Measurements from ENCODE around the gene PUM2. TPM values are rescaled to one million over a fixed set of nuclear protein-coding genes. Genes with fewer than 3 reads are reported as not detected.

PUM2 gene
- total RNA-seq, 1 experiment from 2014 or later, result 112 TPM

GRCh38 chr2:20356042-20356441 lies 5.4 kb upstream of the PUM2 start:
- intact Hi-C loops (cut with micrococcal nuclease; ENCODE audit: unreplicated experiment), result no loop called here
- peaks cover 29% of the 10 kb centered on the region for H3K4me1 ChIP-seq (ENCODE audit: insufficient read depth, low read length, poor library complexity, severe bottlenecking)
- peak; percentile 23 for DNase-seq (ENCODE audit: low spot score)
- no peaks in the 10 kb centered on the region for H3K27me3 ChIP-seq (replicated peaks; ENCODE audit: insufficient read depth, low read depth, low read length, poor library complexity)
- no TSS peak for BruUV-seq (replicated peaks)
- H3K27ac ChIP-seq (ENCODE audit: low read depth, low read length, poor library complexity, severe bottlenecking), result no peak overlapping the region
- ChIA-PET CTCF (no interaction called here), POLR2A (ENCODE audit: low non-redundant PET) (no interaction called here)
- no peaks in the 10 kb centered on the region for H3K36me3 ChIP-seq (ENCODE audit: insufficient read depth, low read length, poor library complexity, severe bottlenecking)
- TF ChIP-seq EZH2 (IDR thresholded peaks at IDR 0.05; ENCODE audit: borderline replicate concordance, low read depth, low read length, poor library complexity, severe bottlenecking), result no peak
- TF ChIP-seq, protein P1, sequence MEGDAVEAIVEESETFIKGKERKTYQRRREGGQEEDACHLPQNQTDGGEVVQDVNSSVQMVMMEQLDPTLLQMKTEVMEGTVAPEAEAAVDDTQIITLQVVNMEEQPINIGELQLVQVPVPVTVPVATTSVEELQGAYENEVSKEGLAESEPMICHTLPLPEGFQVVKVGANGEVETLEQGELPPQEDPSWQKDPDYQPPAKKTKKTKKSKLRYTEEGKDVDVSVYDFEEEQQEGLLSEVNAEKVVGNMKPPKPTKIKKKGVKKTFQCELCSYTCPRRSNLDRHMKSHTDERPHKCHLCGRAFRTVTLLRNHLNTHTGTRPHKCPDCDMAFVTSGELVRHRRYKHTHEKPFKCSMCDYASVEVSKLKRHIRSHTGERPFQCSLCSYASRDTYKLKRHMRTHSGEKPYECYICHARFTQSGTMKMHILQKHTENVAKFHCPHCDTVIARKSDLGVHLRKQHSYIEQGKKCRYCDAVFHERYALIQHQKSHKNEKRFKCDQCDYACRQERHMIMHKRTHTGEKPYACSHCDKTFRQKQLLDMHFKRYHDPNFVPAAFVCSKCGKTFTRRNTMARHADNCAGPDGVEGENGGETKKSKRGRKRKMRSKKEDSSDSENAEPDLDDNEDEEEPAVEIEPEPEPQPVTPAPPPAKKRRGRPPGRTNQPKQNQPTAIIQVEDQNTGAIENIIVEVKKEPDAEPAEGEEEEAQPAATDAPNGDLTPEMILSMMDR (conservative IDR thresholded peaks at IDR 0.05; ENCODE audit: low read depth, low read length), result no peak
- no peak overlapping the region for H3K4me3 ChIP-seq (ENCODE audit: low read depth, low read length, poor library complexity, severe bottlenecking)
- H3K9me3 ChIP-seq (ENCODE audit: low read depth, low read length, poor library complexity, severe bottlenecking), result no peaks in the 10 kb centered on the region

DNA sequence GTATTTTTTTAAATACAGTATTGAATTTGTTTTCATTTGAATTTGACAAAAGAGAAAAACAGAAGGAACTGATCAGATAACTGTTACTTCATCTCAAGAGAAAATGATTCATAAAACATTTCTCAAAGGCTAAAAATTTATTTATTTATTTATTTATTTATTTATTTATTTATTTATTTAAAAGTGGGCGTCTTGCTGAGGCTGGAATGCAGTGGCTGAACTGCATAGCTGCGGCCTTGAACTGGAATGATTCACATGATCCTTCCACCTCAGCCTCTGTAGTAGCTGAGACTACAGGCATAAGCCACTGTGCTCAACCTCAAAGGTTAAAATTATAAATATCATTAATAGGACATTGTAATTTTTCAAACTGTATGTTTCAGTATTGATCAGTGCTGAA lies 4.5 kb upstream of the PUM2 start:
- Histone ChIP-seq H3K4me1 (ENCODE audit: insufficient read depth, low read length, poor library complexity, severe bottlenecking) (peaks cover 29% of the 10 kb centered on the region), H3K4me3 (ENCODE audit: low read depth, low read length, poor library complexity, severe bottlenecking) (no peak overlapping the region), H3K27me3 (replicated peaks; ENCODE audit: insufficient read depth, low read depth, low read length, poor library complexity) (no peaks in the 10 kb centered on the region), H3K27ac (ENCODE audit: low read depth, low read length, poor library complexity, severe bottlenecking) (no peak overlapping the region), H3K9me3 (ENCODE audit: low read depth, low read length, poor library complexity, severe bottlenecking) (no peaks in the 10 kb centered on the region), H3K36me3 (ENCODE audit: insufficient read depth, low read length, poor library complexity, severe bottlenecking) (no peaks in the 10 kb centered on the region)
- intact Hi-C loops (cut with micrococcal nuclease; ENCODE audit: unreplicated experiment), result no loop called here
- DNase-seq (ENCODE audit: low spot score), result no peak
- ChIA-PET POLR2A (ENCODE audit: low non-redundant PET) (interaction anchor here (0.7 kb wide), 1 partner anchor 8 kb away, joined by 3 read pairs; no protein-coding TSS in a partner anchor), CTCF (no interaction called here)
- BruUV-seq (replicated peaks), result no TSS peak
- TF ChIP-seq EZH2 (IDR thresholded peaks at IDR 0.05; ENCODE audit: borderline replicate concordance, low read depth, low read length, poor library complexity, severe bottlenecking), result no peak
- TF ChIP-seq, protein P1 (conservative IDR thresholded peaks at IDR 0.05; ENCODE audit: low read depth, low read length), result no peak

GRCh38 chr2:20353241-20353992 lies 2.8 kb upstream of the PUM2 start:
- Histone ChIP-seq H3K27ac (ENCODE audit: low read depth, low read length, poor library complexity, severe bottlenecking) (peak overlapping the region; percentile 11), H3K27me3 (replicated peaks; ENCODE audit: insufficient read depth, low read depth, low read length, poor library complexity) (no peaks in the 10 kb centered on the region), H3K36me3 (ENCODE audit: insufficient read depth, low read length, poor library complexity, severe bottlenecking) (no peaks in the 10 kb centered on the region), H3K4me1 (ENCODE audit: insufficient read depth, low read length, poor library complexity, severe bottlenecking) (peaks cover 35% of the 10 kb centered on the region), H3K9me3 (ENCODE audit: low read depth, low read length, poor library complexity, severe bottlenecking) (no peaks in the 10 kb centered on the region), H3K4me3 (ENCODE audit: low read depth, low read length, poor library complexity, severe bottlenecking) (no peak overlapping the region)
- no peak for DNase-seq (ENCODE audit: low spot score)
- intact Hi-C loops (cut with micrococcal nuclease; ENCODE audit: unreplicated experiment), result no loop called here
- ChIA-PET POLR2A (ENCODE audit: low non-redundant PET) (no interaction called here), CTCF (no interaction called here)
- BruUV-seq (replicated peaks), result no TSS peak
- TF ChIP-seq EZH2 (IDR thresholded peaks at IDR 0.05; ENCODE audit: borderline replicate concordance, low read depth, low read length, poor library complexity, severe bottlenecking), result no peak
- TF ChIP-seq, protein P1 (conservative IDR thresholded peaks at IDR 0.05; ENCODE audit: low read depth, low read length), result no peak

Measured in A673 (cell line).